ENCODE measurements around the gene INPP5E. TPM values are rescaled to one million over a fixed set of nuclear protein-coding genes. Genes with fewer than 3 reads are reported as not detected.

INPP5E gene
- total RNA-seq, 1 donor from 2014 or later, result 10.6 TPM

DNA sequence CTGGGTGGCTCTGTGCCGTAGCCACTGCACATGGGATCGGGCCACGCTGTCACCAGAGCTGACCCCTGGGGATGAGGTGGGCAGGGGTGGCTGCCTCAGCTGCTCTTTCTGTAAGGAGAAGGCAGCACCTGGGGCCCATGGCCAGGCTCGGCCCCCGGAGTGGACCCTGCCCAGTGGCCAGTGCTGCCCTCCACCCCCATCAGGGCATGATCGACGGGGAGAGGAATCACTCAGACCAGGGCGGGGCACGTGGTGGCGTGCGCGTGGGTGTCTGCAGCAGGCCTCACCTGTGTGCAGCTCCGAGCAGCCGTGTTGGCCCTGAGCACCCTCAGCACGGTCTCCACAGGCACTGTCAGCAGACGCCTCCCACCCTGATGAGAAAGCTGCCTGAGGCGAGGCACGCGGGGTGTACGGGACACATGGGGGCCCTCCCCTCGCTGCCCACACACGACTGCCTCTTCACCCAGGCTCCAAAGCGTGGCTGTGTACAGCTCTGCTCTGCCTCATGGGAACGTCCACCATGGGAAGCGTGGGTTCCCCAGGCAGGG, 57.6 kb downstream of the INPP5E start:
- intact Hi-C loops (cut with micrococcal nuclease), result no loop called here
- Histone ChIP-seq H3K27ac (replicated peaks) (no peak overlapping the region), H3K4me1 (peaks cover 27% of the 10 kb centered on the region), H3K4me3 (no peak overlapping the region), H3K27me3 (ENCODE audit: low read depth) (no peaks in the 10 kb centered on the region), H3K36me3 (peaks cover 66% of the 10 kb centered on the region), H3K9me3 (replicated peaks) (no peaks in the 10 kb centered on the region)
- DNase-seq, result no peak
- TF ChIP-seq, protein P1, sequence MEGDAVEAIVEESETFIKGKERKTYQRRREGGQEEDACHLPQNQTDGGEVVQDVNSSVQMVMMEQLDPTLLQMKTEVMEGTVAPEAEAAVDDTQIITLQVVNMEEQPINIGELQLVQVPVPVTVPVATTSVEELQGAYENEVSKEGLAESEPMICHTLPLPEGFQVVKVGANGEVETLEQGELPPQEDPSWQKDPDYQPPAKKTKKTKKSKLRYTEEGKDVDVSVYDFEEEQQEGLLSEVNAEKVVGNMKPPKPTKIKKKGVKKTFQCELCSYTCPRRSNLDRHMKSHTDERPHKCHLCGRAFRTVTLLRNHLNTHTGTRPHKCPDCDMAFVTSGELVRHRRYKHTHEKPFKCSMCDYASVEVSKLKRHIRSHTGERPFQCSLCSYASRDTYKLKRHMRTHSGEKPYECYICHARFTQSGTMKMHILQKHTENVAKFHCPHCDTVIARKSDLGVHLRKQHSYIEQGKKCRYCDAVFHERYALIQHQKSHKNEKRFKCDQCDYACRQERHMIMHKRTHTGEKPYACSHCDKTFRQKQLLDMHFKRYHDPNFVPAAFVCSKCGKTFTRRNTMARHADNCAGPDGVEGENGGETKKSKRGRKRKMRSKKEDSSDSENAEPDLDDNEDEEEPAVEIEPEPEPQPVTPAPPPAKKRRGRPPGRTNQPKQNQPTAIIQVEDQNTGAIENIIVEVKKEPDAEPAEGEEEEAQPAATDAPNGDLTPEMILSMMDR (IDR thresholded peaks at IDR 0.05; ENCODE audit: borderline replicate concordance), result no peak

DNA sequence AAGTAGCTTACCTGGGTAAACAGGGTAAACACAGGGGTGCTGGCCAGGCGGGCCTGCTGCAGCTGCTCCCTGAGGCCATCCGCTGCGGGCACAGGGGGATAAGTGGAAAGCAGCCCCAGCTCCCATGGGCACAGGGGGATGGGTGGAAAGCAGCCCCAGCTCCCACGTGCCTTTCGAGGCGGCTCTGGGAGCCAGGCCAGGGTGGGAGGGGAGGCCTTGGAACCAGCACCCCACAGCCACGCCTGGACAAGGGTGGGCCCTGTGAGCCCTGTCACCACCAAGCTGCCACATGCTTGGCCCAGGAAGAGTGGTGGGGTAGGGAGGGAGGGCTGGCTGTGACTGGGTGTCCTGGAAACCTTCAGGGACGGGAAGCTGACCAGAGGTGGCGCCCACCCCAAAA, 58.3 kb downstream of the INPP5E start:
- no peaks in the 10 kb centered on the region for H3K27me3 ChIP-seq (ENCODE audit: low read depth)

DNA sequence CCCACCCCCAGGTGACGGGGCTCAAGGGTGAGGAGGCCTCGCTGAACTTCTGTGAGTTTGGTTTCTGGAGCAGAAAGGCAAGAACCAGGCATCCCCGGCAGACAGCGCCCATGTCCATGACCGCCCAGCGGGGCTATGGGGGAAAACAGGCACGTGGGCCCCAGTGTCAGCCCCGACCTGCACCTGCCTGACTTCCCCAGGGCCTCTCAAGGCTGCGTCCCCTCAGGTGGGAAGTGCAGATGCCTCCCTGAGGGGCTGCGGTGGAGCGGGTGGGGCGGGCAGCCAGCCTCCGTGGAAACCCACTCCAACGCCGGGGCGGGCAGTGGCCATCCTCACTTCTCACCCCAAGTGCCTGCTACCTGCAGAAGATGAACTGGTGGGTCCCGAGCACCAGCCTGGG, 59.3 kb downstream of the INPP5E start:
- no peaks in the 10 kb centered on the region for H3K9me3 ChIP-seq (replicated peaks)
- TF ChIP-seq, protein P1 (IDR thresholded peaks at IDR 0.05; ENCODE audit: borderline replicate concordance), result no peak
- intact Hi-C loops (cut with micrococcal nuclease), result no loop called here
- no peak overlapping the region for H3K27ac ChIP-seq (replicated peaks)
- peaks cover 27% of the 10 kb centered on the region for H3K4me1 ChIP-seq
- H3K36me3 ChIP-seq, result peaks cover 55% of the 10 kb centered on the region
- H3K27me3 ChIP-seq (ENCODE audit: low read depth), result no peaks in the 10 kb centered on the region
- no peak for DNase-seq
- H3K4me3 ChIP-seq, result no peak overlapping the region

More for the DNA sequence above, 58.3 kb downstream of the INPP5E start:
- intact Hi-C loops (cut with micrococcal nuclease), result no loop called here
- Histone ChIP-seq H3K4me3 (no peak overlapping the region), H3K27ac (replicated peaks) (no peak overlapping the region), H3K4me1 (peaks cover 27% of the 10 kb centered on the region), H3K36me3 (peaks cover 64% of the 10 kb centered on the region), H3K9me3 (replicated peaks) (no peaks in the 10 kb centered on the region)
- TF ChIP-seq, protein P1 (IDR thresholded peaks at IDR 0.05; ENCODE audit: borderline replicate concordance), result no peak
- DNase-seq, result peak; percentile 73

DNA sequence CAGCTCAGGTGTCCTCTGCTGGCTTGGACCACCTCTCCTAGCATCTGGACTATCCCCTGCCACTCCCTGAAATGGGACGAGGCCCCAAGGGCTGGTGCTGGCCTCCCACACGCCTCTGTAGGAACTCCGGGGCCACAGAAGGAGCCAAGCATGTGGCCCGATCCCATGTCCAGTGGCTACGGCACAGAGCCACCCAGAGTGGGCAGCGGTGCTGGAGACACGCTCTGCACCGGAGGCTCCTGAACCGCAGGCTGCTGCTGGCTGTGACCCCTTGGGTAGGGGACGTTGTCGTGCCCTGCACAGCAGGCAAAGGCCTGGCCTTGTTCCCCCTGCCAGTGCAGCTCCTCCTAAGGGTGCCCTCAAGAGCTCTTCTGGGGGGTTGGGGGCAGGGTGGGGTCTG, 59.8 kb downstream of the INPP5E start:
- intact Hi-C loops (cut with micrococcal nuclease), result no loop called here
- peaks cover 50% of the 10 kb centered on the region for H3K36me3 ChIP-seq
- no peak for DNase-seq
- no peak overlapping the region for H3K27ac ChIP-seq (replicated peaks)
- no peaks in the 10 kb centered on the region for H3K27me3 ChIP-seq (ENCODE audit: low read depth)
- peaks cover 27% of the 10 kb centered on the region for H3K4me1 ChIP-seq
- TF ChIP-seq, protein P1 (IDR thresholded peaks at IDR 0.05; ENCODE audit: borderline replicate concordance), result no peak
- no peaks in the 10 kb centered on the region for H3K9me3 ChIP-seq (replicated peaks)
- no peak overlapping the region for H3K4me3 ChIP-seq

DNA sequence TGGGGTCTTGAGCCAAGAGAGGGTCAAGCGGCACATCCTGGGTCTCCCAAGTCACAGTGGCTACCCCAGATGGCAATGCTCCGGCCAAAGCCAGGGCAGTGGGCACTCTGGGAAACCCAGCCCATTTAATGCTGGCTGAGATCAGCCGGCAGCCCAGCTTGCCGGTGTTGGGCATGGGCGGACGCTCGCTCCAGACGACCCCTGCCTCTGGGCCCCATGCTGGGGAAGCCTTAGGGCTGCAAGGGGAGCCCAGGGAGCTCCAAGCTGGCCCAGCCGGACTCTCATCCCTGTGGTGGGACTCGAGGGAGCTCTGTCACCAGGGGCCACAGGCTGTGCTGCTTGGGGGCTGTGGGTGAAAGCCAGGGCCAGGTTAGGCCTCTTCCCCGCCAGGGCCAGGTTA, 60.2 kb downstream of the INPP5E start:
- TF ChIP-seq, protein P1 (IDR thresholded peaks at IDR 0.05; ENCODE audit: borderline replicate concordance), result no peak
- Histone ChIP-seq H3K4me1 (peaks cover 27% of the 10 kb centered on the region), H3K27me3 (ENCODE audit: low read depth) (no peaks in the 10 kb centered on the region), H3K9me3 (replicated peaks) (no peaks in the 10 kb centered on the region), H3K36me3 (peaks cover 45% of the 10 kb centered on the region), H3K27ac (replicated peaks) (no peak overlapping the region), H3K4me3 (no peak overlapping the region)
- intact Hi-C loops (cut with micrococcal nuclease), result no loop called here
- no peak for DNase-seq

DNA sequence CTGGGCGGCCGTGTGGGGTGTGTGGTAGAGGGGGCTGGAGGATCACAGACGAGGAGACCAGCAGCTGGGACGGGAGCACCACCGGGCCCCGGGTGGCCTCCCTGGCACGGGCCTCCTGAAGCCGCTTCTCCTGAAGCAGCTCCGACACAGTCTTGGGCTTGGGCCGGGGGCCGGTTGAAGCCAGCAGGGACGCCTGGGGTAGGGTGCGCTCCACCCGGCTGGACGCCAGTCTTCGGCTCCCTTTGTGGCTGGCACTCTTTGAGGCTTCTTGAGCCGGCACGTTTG, 60.7 kb downstream of the INPP5E start:
- intact Hi-C loops (cut with micrococcal nuclease), result no loop called here
- Histone ChIP-seq H3K27me3 (ENCODE audit: low read depth) (no peaks in the 10 kb centered on the region), H3K27ac (replicated peaks) (no peak overlapping the region), H3K9me3 (replicated peaks) (no peaks in the 10 kb centered on the region), H3K4me1 (peaks cover 27% of the 10 kb centered on the region), H3K36me3 (peaks cover 41% of the 10 kb centered on the region), H3K4me3 (no peak overlapping the region)
- TF ChIP-seq, protein P1 (IDR thresholded peaks at IDR 0.05; ENCODE audit: borderline replicate concordance), result no peak
- DNase-seq, result no peak
